ENCODE measurements around the gene RPL31.

RPL31 gene

GRCh38 chr2:101017371-101017770, 15.3 kb downstream of the RPL31 start:
- DNase-seq (ENCODE audit: low read depth), result no peak

DNA sequence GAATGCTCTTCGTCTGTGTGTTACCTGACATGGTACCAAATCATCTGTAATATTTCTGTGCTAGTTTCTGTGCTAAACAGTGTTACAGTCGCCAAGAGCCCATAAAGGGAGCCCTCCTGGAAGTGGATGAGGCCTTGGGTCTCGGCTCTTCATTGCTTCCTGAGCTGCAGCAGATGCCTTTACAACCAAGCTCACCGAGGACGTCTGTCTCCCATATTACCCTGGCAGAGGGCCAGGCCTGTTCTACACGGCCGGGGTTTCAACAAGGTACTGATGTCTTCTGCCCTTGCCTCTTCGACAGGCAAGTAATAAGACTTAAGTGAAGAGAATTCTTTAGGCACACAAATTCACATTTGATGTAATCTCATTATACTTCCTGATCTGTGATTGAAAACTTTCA, 16.8 kb downstream of the RPL31 start:
- no peak overlapping the region for H3K4me3 ChIP-seq (ENCODE audit: low read depth, low read length)
- DNase-seq (ENCODE audit: low read depth), result no peak

More at GRCh38 chr2:101017371-101017770, 15.3 kb downstream of the RPL31 start:
- no peak overlapping the region for H3K4me3 ChIP-seq (ENCODE audit: low read depth, low read length)

- DNase-seq (ENCODE audit: low read depth), result no peak
- no peak overlapping the region for H3K4me3 ChIP-seq (ENCODE audit: low read depth, low read length)
Observed at GRCh38 chr2:101022221-101022620, 20.1 kb downstream of the RPL31 start.

GRCh38 chr2:101023327-101024107, 21.4 kb downstream of the RPL31 start:
- no peak for DNase-seq (ENCODE audit: low read depth)
- H3K4me3 ChIP-seq (ENCODE audit: low read depth, low read length), result no peak overlapping the region

- no peak for DNase-seq (ENCODE audit: low read depth)
- H3K4me3 ChIP-seq (ENCODE audit: low read depth, low read length), result no peak overlapping the region
Observed at GRCh38 chr2:101025561-101025960, 23.5 kb downstream of the RPL31 start.

- H3K4me3 ChIP-seq (ENCODE audit: low read depth, low read length), result no peak overlapping the region
- DNase-seq (ENCODE audit: low read depth), result no peak
Observed at GRCh38 chr2:101026253-101026701, 24.2 kb downstream of the RPL31 start.

- no peak for DNase-seq (ENCODE audit: low read depth)
- no peak overlapping the region for H3K4me3 ChIP-seq (ENCODE audit: low read depth, low read length)
Observed at GRCh38 chr2:101026923-101027469, 24.9 kb downstream of the RPL31 start.

GRCh38 chr2:101027852-101028251, 25.8 kb downstream of the RPL31 start:
- no peak for DNase-seq (ENCODE audit: low read depth)
- no peak overlapping the region for H3K4me3 ChIP-seq (ENCODE audit: low read depth, low read length)

GRCh38 chr2:101030866-101031554, 28.9 kb downstream of the RPL31 start:
- no peak for DNase-seq (ENCODE audit: low read depth)
- no peak overlapping the region for H3K4me3 ChIP-seq (ENCODE audit: low read depth, low read length)

- no peak overlapping the region for H3K4me3 ChIP-seq (ENCODE audit: low read depth, low read length)
- DNase-seq (ENCODE audit: low read depth), result no peak
Observed at GRCh38 chr2:101032084-101032776, 30.1 kb downstream of the RPL31 start.

GRCh38 chr2:101036562-101036961, 34.5 kb downstream of the RPL31 start:
- no peak overlapping the region for H3K4me3 ChIP-seq (ENCODE audit: low read depth, low read length)
- no peak for DNase-seq (ENCODE audit: low read depth)

- H3K4me3 ChIP-seq (ENCODE audit: low read depth, low read length), result no peak overlapping the region
- no peak for DNase-seq (ENCODE audit: low read depth)
Observed at GRCh38 chr2:101037161-101037755, 35.2 kb downstream of the RPL31 start.

DNA sequence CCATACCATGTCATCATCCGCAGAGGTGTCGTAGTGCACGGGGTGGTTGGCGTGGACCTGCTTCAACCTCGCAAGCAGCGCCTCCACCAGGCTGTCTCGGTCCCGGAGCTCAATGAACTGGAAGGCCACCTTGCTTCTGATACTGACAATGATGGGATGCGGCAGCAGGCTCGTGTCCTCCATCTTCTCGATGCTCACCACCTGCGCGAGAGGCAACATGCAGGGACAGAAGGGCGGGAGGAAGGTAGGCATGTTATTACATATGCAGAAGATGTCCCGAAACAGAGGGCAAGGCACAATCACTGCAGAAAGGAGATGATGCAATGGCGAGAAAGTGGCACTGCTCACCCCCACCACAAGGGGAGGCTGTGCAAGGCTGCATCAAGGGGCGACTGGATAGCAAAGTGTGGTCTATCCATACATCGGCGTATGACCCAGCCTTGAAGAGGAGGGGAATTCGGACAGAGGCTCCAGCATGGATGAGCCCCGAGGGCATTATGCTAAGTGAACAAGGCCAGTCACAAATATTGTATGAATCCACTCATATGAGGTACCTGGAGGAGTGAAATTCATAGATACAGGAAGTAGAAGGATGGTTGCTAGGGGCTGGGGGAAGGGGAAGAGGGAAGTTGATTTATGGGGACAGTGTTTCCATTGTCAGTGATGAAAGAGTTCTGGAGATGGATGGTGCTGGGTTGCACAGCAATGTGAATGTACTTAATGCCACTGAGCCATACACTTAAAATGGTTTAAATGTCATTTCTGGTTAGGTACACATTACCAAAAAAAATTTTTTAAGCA, 36.6 kb downstream of the RPL31 start:
- no peak overlapping the region for H3K4me3 ChIP-seq (ENCODE audit: low read depth, low read length)
- no peak for DNase-seq (ENCODE audit: low read depth)

DNA sequence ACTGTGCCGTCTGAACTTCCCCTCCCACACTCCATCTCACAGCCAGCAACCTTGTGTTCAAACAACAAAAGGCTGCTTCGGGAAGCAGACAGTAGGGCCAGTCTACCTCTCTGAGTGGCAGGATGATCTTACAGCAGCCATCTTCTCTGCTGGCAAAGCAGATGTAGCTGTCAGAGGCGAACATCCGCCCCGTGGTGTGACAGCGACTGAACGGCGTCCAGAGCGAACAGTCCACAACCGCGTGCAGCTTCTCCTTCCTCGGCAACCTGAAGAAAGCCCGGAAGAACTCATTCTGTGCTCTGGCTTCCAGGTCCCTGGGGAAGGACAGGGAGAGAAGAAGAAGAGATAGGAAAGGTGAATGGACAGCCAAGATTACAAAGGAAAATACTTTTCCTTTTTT, 38.0 kb downstream of the RPL31 start:
- no peak overlapping the region for H3K4me3 ChIP-seq (ENCODE audit: low read depth, low read length)
- DNase-seq (ENCODE audit: low read depth), result no peak

DNA sequence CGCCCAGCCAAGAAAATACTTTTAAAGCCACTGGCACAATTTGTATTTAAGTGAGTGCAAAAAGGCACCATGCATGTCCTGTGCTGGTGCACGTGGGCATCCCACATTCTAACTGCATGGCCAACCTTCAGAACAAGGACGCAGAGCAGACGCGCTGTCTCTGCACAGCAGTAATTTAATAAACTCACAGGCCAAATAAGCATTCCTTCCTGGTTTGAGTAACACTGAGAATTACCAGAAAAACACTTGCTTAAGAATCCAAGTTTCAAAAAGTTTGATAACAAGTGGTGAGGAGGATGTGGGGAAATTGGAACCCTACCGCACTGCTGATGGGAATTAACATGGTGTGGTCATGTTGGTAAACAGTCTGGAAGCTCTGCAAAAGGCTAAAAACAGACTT, 38.7 kb downstream of the RPL31 start:
- no peak overlapping the region for H3K4me3 ChIP-seq (ENCODE audit: low read depth, low read length)
- DNase-seq (ENCODE audit: low read depth), result no peak

DNA sequence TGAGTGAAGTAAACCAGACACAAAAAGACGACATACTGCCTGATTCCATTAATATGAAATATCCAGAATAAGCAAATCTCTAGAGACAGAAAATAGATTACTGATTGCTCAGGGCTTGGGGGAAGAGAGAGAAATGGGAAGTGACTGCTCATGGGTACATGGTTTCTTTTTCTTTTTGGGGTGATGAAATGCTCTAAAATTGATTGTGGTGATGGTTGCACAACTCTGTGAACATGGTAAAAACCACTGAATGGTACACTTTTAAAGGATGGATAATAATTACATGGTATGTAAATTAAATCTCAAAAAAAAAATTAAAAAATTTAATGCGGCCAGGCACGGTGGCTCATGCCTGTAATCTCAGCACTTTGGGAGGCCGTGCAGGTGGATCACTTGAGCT, 39.3 kb downstream of the RPL31 start:
- no peak for DNase-seq (ENCODE audit: low read depth)

GRCh38 chr2:101045330-101045729, 43.2 kb downstream of the RPL31 start:
- no peak overlapping the region for H3K4me3 ChIP-seq (ENCODE audit: low read depth, low read length)
- DNase-seq (ENCODE audit: low read depth), result no peak

More for the DNA sequence above, 39.3 kb downstream of the RPL31 start:
- H3K4me3 ChIP-seq (ENCODE audit: low read depth, low read length), result no peak overlapping the region

DNA sequence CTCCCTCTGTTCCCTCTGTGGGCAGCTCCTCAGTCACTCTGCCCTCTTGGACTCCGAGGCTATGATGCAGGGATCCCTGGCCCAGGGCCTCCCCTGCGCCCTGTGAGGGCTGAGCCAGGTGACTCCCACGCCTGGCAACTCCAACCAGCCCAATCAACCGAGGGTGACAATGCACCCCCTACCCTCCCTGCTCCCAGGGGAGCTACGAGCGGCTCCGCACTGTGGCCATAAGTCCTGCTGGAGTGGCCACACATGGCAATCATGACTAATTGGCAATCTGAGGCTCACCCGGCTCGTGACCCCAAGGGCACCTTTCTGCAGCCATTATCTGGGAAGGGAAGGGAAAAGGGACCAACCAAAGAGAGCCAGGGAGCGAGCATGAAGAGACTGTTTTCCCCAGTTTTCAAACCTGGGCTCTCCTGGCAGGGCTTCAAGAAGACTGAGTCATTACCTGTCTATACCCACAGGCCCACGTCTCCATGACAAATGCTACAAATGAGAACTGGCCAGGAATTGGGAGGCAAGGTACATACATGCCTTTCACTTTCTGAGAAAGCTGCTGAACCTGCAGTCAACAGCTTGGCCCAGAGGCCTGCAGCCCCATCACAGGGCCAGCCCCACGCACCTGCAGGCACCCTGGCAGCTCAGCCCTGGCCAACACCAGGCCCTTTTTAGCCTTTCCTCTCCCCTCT, 45.1 kb downstream of the RPL31 start:
- no peak for DNase-seq (ENCODE audit: low read depth)
- no peak overlapping the region for H3K4me3 ChIP-seq (ENCODE audit: low read depth, low read length)
